Type B pancreatic cell (in vitro differentiated cells): Measurements from ENCODE around the gene DNAJC7. TPM values are rescaled to one million over a fixed set of nuclear protein-coding genes. Genes with fewer than 3 reads are reported as not detected.

Source experiments
- DNase-seq: peaks from one replicate; pipeline ENCODE4 v3.0.0; 2021; ENCODE audit warnings: mixed read lengths; ENCODE audit not compliant: unreplicated experiment; ENCODE audit errors: extremely low spot score
- H3K27ac Mint-ChIP-seq: 2 replicates; pipeline ENCODE4 v1.8.0; 2021; ENCODE audit warnings: mild to moderate bottlenecking, mixed read lengths
- H3K27me3 Mint-ChIP-seq: 2 replicates; pipeline ENCODE4 v1.8.0; 2021; ENCODE audit warnings: mixed read lengths
- H3K36me3 Mint-ChIP-seq: 2 replicates; pipeline ENCODE4 v1.8.0; 2021; ENCODE audit warnings: mixed read lengths
- H3K4me1 Mint-ChIP-seq: one replicate; pipeline ENCODE4 v1.8.0; 2021; ENCODE audit warnings: mixed read lengths; ENCODE audit not compliant: unreplicated experiment
- H3K4me3 Mint-ChIP-seq: 2 replicates; pipeline ENCODE4 v1.8.0; 2021; ENCODE audit warnings: mild to moderate bottlenecking, mixed read lengths
- H3K9me3 Mint-ChIP-seq: 2 replicates; pipeline ENCODE4 v1.8.0; 2021; ENCODE audit warnings: mixed read lengths
- total RNA-seq: library from RNA; stranded (reverse); gene quantifications from 2 replicates; pipeline ENCODE4 v1.2.1, GENCODE V29; 2021; ENCODE audit warnings: low replicate concordance
- TF ChIP-seq, protein P1 (sequence below): fragments of 200-600 bp; sonication (generic); conservative IDR thresholded peaks from 2 replicates; pipeline ENCODE4 v1.5.0; 2021; ENCODE audit warnings: antibody characterized with exemption, mild to moderate bottlenecking

The DNAJC7 gene
- total RNA-seq, 1 donor from 2014 or later, result 88.7 TPM

DNA sequence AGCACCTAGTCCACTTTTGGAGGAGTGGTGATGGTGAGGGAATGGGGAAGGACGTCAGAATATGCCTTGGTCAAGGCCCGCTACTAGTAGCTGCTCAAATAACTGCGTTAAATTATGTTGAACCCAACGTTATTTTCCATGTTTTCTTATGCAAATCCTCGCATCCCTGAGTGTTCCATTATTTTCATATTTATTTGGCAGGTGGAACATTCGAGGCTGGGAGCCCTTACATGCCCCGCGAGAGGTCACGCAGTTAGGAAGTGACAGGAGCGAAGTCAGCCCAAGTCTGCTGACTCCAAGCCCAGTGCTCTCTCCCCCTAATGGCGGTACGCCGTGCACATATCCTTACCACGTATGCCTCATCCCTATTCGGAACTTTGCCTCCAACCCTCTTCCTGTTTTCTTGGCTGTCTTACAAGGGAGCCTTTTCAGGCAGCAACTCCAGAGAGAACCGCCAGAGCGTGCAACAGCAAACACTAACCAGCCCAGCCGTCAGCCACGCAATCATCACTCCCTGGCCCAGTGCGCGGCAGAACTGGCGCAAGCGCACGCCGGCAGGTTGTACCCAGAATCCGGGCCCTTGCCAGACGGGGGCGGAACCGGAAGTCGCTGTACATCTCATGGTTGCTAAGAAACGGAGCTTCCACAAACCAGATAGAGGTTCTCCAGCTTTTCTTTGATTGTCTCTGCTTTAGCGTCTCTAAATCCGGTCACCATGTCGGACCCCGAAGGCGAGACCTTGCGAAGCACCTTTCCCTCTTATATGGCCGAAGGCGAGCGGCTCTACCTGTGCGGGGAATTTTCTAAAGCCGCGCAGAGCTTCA lies 87.0 kb downstream of the DNAJC7 start, which contains the start of gene ODAD4:
TSS of gene ODAD4 (plus strand) at position 609 of the 824 bp plus-strand sequence. CDS start at position 716, 107 bp downstream.
- Mint-ChIP-seq H3K4me1 (peaks cover 16% of the 10 kb centered on the region), H3K9me3 (no peaks in the 10 kb centered on the region), H3K36me3 (no peaks in the 10 kb centered on the region), H3K4me3 (peak within 1 kb of the TSS; percentile 97), H3K27ac (peak within 1 kb of the TSS; percentile 96), H3K27me3 (no peaks in the 10 kb centered on the region)
- DNase-seq, result peak; percentile 97
- TF ChIP-seq, protein P1, sequence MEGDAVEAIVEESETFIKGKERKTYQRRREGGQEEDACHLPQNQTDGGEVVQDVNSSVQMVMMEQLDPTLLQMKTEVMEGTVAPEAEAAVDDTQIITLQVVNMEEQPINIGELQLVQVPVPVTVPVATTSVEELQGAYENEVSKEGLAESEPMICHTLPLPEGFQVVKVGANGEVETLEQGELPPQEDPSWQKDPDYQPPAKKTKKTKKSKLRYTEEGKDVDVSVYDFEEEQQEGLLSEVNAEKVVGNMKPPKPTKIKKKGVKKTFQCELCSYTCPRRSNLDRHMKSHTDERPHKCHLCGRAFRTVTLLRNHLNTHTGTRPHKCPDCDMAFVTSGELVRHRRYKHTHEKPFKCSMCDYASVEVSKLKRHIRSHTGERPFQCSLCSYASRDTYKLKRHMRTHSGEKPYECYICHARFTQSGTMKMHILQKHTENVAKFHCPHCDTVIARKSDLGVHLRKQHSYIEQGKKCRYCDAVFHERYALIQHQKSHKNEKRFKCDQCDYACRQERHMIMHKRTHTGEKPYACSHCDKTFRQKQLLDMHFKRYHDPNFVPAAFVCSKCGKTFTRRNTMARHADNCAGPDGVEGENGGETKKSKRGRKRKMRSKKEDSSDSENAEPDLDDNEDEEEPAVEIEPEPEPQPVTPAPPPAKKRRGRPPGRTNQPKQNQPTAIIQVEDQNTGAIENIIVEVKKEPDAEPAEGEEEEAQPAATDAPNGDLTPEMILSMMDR, result peak; percentile 66

DNA sequence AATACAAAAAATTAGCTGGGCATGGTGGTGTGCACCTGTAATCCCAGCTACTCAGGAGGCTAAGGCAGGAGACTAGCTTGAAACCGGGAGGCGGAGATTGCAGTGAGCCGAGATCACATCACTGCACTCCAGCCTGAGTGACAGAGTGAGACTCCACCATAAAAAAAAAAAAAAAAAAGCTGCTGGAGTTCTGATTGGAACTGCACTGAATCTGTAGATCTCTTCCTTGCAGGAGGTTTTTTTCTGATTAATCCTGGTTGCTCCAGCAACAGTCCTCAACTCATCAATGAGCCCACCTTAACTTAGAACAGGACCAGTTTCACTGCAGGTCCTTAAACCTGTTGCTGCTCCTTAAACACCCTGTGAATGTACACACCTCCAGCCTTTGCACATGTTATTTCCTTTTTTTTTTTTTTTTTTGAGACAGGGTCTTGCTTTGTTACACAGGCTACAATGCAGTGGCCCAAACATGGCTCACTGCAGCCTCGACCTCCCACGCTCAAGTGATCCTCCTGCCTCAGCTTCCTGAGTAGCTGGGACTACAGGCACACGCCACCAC lies 88.5 kb downstream of the DNAJC7 start:
- Mint-ChIP-seq H3K27ac (peak overlapping the region; percentile 96), H3K36me3 (no peaks in the 10 kb centered on the region), H3K9me3 (no peaks in the 10 kb centered on the region), H3K4me3 (peak overlapping the region; percentile 97), H3K4me1 (peaks cover 16% of the 10 kb centered on the region), H3K27me3 (no peaks in the 10 kb centered on the region)
- no peak for DNase-seq
- TF ChIP-seq, protein P1, result no peak

Other genes starting within 250 kb of the DNAJC7 start
- 169 and 505 TPM in 2 replicates for gene JUP, start 230.7 kb downstream of the DNAJC7 start, total RNA-seq
- gene P3H4, start 205.5 kb downstream of the DNAJC7 start, total RNA-seq, result 24.7 and 50.5 TPM in 2 replicates
- gene FKBP10, start 204.4 kb downstream of the DNAJC7 start, total RNA-seq, result 54.3 and 249 TPM in 2 replicates
- gene NT5C3B, start 181.2 kb downstream of the DNAJC7 start, total RNA-seq, result 46.0 and 74.8 TPM in 2 replicates
- gene KLHL10, start 179.6 kb downstream of the DNAJC7 start, total RNA-seq, result 0.24 TPM in 1 of 2 replicates, not detected in the other
- gene KLHL11, start 152.0 kb downstream of the DNAJC7 start, total RNA-seq, result 20.5 and 20.6 TPM in 2 replicates
- gene ACLY, start 98.5 kb downstream of the DNAJC7 start, total RNA-seq, result 160 and 161 TPM in 2 replicates
- 1.9 and 4.5 TPM in 2 replicates for gene ODAD4, start 86.8 kb downstream of the DNAJC7 start, total RNA-seq
- 60.0 and 84.3 TPM in 2 replicates for gene CNP, start 50.6 kb downstream of the DNAJC7 start, total RNA-seq
- gene NKIRAS2, start 2.7 kb upstream of the DNAJC7 start, total RNA-seq, result 44.7 and 45.0 TPM in 2 replicates
- 2.1 and 3.0 TPM in 2 replicates for gene C17orf113, start 33.2 kb upstream of the DNAJC7 start, total RNA-seq
- 1.7 and 3.3 TPM in 2 replicates for gene ZNF385C, start 81.0 kb upstream of the DNAJC7 start, total RNA-seq
- 0.72 and 1.3 TPM in 2 replicates for gene DHX58, start 95.3 kb upstream of the DNAJC7 start, total RNA-seq
- gene KAT2A, start 103.9 kb upstream of the DNAJC7 start, total RNA-seq, result 36.0 and 63.5 TPM in 2 replicates
- gene HSPB9, start 105.4 kb upstream of the DNAJC7 start, total RNA-seq, result 0.36 TPM in 1 of 2 replicates, not detected in the other
- gene RAB5C, start 137.6 kb upstream of the DNAJC7 start, total RNA-seq, result 85.6 and 107 TPM in 2 replicates
- gene KCNH4, start 163.7 kb upstream of the DNAJC7 start, total RNA-seq, result not detected in 2 replicates
- not detected in 2 replicates for gene HCRT, start 168.0 kb upstream of the DNAJC7 start, total RNA-seq
- gene GHDC, start 177.1 kb upstream of the DNAJC7 start, total RNA-seq, result 4.4 and 6.4 TPM in 2 replicates